ENCODE measurements around the gene CRIP2. TPM values are rescaled to one million over a fixed set of nuclear protein-coding genes. Genes with fewer than 3 reads are reported as not detected.
A peak's percentile ranks its signal among the peaks of the same experiment; 100 is the strongest.

Gene CRIP2
- total RNA-seq, 2 experiments from 2014 or later = 1.2 to 1.6 TPM

GRCh38 chr14:105487449-105487985, 12.9 kb downstream of the CRIP2 start:
- Mint-ChIP-seq H3K9me3 (no peaks in the 10 kb centered on the region), H3K4me1 (peaks cover 20% of the 10 kb centered on the region), H3K4me3 (peak overlapping the region; percentile 78), H3K36me3 (no peaks in the 10 kb centered on the region), H3K27me3 (no peaks in the 10 kb centered on the region), H3K27ac (peak overlapping the region; percentile 91)
- POLR2A ChIA-PET = no interaction called here
- ATAC-seq (ENCODE audit: low read depth) = peak; percentile 1
- DNase-seq = peak; percentile 84

- peak overlapping the region; percentile 91 for H3K27ac Mint-ChIP-seq
- peaks cover 20% of the 10 kb centered on the region for H3K4me1 Mint-ChIP-seq
- no peaks in the 10 kb centered on the region for H3K36me3 Mint-ChIP-seq
- no peaks in the 10 kb centered on the region for H3K27me3 Mint-ChIP-seq
- DNase-seq (peak; percentile 70), ATAC-seq (ENCODE audit: low read depth) (no peak)
- H3K9me3 Mint-ChIP-seq = no peaks in the 10 kb centered on the region
- POLR2A ChIA-PET = interaction anchor here (5.7 kb wide), 1 partner anchor 7 kb away, joined by 118 read pairs; no protein-coding TSS in a partner anchor
- peak overlapping the region; percentile 78 for H3K4me3 Mint-ChIP-seq
Measured at GRCh38 chr14:105487986-105488777, 13.6 kb downstream of the CRIP2 start.

DNA sequence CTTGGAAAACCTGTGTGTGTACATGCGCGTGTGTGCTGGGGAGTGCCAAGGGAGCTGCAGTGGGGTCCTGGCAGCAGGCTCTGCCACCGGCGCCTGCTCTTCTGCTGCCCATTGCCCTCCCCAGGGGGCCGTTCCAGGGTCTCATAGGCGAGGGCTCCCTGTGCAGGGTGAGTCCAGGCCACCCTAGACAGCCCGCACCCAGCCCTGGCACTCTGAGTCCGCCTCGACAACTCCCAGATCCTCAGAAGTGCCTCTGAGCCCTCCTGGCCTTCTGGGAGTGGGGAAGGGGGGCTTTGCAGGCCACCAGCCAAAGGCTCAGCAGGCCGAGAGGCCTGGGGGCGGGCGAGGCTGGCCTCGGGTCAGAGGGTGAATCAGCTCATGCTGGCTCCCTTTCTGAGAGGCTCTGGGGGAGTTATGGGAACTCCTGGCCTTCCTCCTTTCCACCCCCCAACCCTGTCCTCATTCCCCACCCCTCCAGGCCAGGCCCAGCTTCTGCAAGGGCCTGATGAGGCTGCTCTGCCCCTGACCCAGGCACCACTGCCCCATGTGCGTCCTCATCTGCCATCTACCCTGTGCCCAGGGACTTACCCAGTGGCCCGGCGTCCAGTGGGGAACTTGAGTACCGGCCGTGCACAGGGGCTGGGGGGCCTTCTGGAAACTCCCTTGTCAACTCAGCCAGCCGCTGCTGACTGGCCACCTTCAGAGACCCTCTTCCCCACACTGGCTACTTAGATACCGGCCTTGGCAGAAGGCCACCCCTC, 14.3 kb downstream of the CRIP2 start:
- H3K27me3 Mint-ChIP-seq = no peaks in the 10 kb centered on the region
- DNase-seq (no peak), ATAC-seq (ENCODE audit: low read depth) (no peak)
- no peaks in the 10 kb centered on the region for H3K36me3 Mint-ChIP-seq
- peak overlapping the region; percentile 78 for H3K4me3 Mint-ChIP-seq
- H3K27ac Mint-ChIP-seq = peak overlapping the region; percentile 82
- H3K9me3 Mint-ChIP-seq = no peaks in the 10 kb centered on the region
- POLR2A ChIA-PET = interaction anchor here (0.8 to 5.7 kb wide), 10 partner anchors 7 to 468 kb away, joined by 3 to 118 read pairs (median 6); partner anchors contain the start of genes BRF1, CDCA4, PACS2 and TEX22
- H3K4me1 Mint-ChIP-seq = peaks cover 20% of the 10 kb centered on the region

DNA sequence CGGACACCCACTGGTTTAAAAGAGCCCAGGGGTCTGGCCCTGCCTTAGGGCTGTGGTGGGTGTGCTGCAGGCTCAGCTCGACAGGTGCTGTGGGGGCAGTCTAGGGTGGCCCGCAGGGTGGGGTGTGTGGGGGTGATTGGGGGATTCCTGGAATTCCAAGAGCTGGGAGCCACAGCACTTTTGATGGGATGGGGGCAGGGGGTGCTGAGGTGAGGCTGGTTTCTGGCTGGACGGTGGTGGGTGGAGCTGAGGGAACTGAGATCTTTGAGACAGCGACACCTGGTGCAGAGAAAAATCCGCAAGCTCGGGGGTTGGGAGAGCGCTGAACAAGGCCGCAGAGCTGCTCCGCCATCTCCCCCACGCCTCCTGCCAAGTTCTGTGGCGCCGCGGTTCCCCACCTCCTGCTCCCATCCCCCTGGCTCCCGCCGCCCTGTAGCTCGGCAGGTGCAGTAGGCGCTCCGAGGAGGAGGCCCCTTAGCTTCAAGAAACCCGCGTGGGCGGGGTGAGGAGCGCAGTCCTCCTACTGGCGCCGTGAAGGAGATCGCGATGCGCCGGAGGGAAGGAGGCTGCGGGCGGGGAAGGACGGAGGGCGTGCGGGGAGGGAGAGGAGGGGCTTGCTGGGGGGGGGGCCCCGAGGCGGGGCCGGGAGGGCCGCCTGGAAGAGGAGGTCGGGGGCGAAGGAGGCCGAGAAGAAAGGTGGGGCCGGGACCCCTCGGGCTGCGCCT, 15.1 kb downstream of the CRIP2 start:
- peaks cover 15% of the 10 kb centered on the region for H3K4me1 Mint-ChIP-seq
- peak overlapping the region; percentile 78 for H3K4me3 Mint-ChIP-seq
- H3K27ac Mint-ChIP-seq = peak overlapping the region; percentile 82
- no peaks in the 10 kb centered on the region for H3K36me3 Mint-ChIP-seq
- ATAC-seq (ENCODE audit: low read depth) = peak; percentile 3
- no peaks in the 10 kb centered on the region for H3K27me3 Mint-ChIP-seq
- POLR2A ChIA-PET = interaction anchor here (0.7 to 5.7 kb wide), 13 partner anchors 8 to 469 kb away, joined by 3 to 118 read pairs (median 4); partner anchors contain the start of genes BRF1, CDCA4, PACS2 and TEX22
- DNase-seq = peak; percentile 85
- H3K9me3 Mint-ChIP-seq = no peaks in the 10 kb centered on the region

DNA sequence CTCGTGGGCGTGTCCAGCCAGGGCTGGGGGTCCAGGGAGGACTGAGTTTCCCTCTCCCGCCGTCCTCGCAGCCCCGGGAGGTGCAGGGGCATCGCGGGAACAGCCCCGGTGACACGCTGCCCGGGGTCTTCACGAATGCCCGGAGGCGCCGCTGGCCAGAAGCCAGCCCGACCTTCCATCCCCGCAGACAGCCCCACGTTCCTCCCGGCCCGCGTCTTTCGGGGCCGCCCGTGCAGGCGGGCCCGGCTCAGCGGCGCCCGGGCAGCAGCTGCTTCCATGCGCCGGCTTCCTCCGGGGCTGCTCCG, 15.6 kb downstream of the CRIP2 start:
- H3K27me3 Mint-ChIP-seq = no peaks in the 10 kb centered on the region

DNA sequence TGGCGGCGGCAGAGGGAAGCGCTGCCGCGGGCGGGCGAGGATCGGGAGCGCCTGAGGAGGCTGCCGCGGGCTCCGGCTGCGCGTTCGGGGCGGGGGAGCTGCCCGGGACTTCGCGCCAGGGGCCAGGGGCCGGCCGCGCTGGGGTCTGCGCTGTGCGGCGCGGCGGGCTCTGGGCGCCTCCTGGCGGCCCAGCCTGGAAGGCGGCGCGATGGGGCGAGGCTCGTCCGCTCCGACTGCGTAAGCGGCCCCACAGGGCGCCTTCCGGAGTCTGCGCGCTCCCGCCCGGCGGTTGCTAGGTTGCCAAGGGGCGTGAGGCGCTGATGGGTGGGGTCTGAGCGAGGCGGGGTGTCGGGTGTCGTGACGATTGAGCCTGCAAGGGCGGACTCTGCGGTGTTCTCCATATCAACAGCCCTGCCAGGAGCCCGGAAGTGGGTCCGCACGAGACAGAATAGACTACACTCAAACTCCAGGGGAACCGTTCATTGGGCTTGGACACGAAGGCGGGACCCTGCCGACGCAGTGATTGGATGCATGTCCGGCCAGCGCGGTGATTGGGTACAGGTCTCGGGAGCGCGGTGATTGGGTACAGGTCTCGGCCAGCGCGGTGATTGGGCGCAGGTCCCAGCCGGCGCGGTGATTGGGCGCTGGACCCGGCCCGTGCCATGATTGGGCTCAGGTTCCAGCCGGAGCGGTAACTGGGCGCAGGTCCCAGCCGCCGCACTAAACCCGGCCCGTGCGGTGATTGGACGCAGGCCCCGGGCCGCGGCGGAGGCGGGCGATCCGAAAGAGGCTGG, 16.1 kb downstream of the CRIP2 start, which contains the start of gene TEDC1:
TSS of gene TEDC1 (plus strand) at position 675 of the 794 bp plus-strand sequence. CDS start 130 bp downstream, outside the sequence.
- DNase-seq (peak; percentile 98), ATAC-seq (ENCODE audit: low read depth) (peak; percentile 78)
- Mint-ChIP-seq H3K27ac (peak within 1 kb of the TSS; percentile 93), H3K4me3 (peak within 1 kb of the TSS; percentile 87), H3K9me3 (no peaks in the 10 kb centered on the region), H3K36me3 (no peaks in the 10 kb centered on the region), H3K27me3 (no peaks in the 10 kb centered on the region), H3K4me1 (peaks cover 15% of the 10 kb centered on the region)
- POLR2A ChIA-PET = interaction anchor here (0.7 to 5.7 kb wide), 13 partner anchors 9 to 470 kb away, joined by 3 to 118 read pairs (median 5); partner anchors contain the start of genes BRF1, CDCA4 and TEX22

More for the DNA sequence above, 15.6 kb downstream of the CRIP2 start:
- peak; percentile 1 for ATAC-seq (ENCODE audit: low read depth)
- Mint-ChIP-seq H3K4me1 (peaks cover 15% of the 10 kb centered on the region), H3K27ac (no peak overlapping the region), H3K36me3 (no peaks in the 10 kb centered on the region), H3K4me3 (peak overlapping the region; percentile 78), H3K9me3 (no peaks in the 10 kb centered on the region)
- no peak for DNase-seq
- POLR2A ChIA-PET = interaction anchor here (0.7 to 5.7 kb wide), 12 partner anchors 9 to 469 kb away, joined by 3 to 118 read pairs (median 4); partner anchors contain the start of genes BRF1, CDCA4 and TEX22

DNA sequence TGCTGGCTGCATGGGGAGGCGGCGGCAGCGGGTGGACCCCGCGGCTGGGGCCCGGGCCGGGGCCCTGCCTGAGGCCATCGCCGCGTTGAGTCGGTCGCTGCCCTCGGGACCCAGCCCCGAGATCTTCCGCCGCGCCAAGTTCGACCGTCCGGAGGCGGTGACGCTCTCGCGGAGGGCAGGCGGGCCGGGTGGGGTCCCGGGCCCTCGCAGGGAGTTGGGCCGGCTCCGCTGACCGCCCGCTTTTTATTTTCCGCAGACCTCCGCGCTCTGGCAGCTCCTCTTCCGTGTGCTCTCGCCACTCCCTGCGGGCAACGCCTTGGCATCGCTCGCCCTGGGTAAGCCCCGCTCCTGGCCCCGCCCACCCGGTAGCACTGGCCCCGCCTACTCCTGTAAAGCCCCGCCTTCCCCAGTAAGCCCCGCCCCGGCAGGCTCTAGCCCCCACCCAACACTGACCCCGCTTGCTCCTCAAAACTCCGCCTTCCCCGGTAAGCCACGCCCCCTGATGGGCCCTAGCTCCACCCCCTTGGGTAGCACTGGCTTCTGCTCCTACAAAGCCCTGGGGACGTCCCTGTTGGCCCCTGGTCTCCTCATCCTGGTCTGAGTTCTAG, 16.8 kb downstream of the CRIP2 start:
- no peaks in the 10 kb centered on the region for H3K9me3 Mint-ChIP-seq
- peak; percentile 3 for ATAC-seq (ENCODE audit: low read depth)
- POLR2A ChIA-PET = interaction anchor here (0.7 to 5.7 kb wide), 6 partner anchors 10 to 243 kb away, joined by 3 to 118 read pairs (median 4); partner anchors contain the start of genes BRF1 and BTBD6

DNA sequence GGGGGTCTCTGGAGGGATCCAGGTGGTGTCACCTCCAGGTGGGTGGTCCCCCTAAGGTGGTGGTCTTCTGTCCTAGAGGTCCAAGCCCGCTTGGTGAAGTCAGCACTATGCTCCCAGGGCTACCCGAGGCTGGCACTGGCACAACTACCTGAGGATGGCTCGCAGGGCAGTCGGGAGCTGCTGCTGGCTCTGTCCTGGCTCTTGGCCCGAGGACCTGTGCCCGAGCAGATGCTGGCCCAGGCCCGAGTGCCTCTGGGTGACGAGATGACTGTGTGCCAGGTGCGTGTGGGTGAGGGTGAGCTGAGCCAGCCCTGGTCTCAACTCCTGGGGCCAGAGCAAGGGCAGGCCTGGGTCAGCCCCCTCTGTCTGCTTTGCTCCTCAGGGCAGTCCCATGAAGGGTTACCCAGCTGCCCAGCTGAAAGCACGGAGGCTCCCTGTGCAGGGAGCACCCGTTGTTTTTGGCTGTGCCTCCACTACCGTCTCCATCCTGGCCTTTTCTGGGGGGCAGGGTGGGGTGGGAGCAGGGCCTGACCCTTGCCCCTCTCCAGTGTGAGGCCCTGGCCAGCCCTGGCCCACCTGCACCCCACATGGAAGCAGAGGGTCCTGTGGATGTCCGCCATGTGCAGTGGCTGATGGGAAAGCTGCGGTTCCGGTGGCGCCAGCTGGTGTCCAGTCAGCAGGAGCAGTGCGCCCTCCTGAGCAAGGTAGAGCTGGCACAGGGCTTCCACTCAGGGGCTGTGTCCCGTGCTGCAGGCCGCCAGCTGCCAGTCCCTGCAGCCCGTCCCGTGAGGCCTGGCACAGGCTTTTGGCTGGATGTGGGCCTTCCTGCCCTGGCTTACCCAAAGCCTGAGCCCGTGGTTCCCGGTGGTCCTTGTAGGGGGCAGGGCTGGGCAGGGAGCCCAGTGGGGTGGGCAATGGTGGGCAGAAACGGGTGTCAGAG, 17.7 kb downstream of the CRIP2 start:
- POLR2A ChIA-PET = interaction anchor here (0.7 to 5.7 kb wide), 5 partner anchors 9 to 244 kb away, joined by 3 to 118 read pairs (median 4); partner anchors contain the start of genes BRF1 and BTBD6
- no peaks in the 10 kb centered on the region for H3K36me3 Mint-ChIP-seq
- no peaks in the 10 kb centered on the region for H3K27me3 Mint-ChIP-seq
- peak overlapping the region; percentile 87 for H3K4me3 Mint-ChIP-seq
- no peaks in the 10 kb centered on the region for H3K9me3 Mint-ChIP-seq
- H3K4me1 Mint-ChIP-seq = peaks cover 15% of the 10 kb centered on the region
- peak overlapping the region; percentile 93 for H3K27ac Mint-ChIP-seq
- ATAC-seq (ENCODE audit: low read depth) (no peak), DNase-seq (peak; percentile 32)

More for the DNA sequence above, 16.8 kb downstream of the CRIP2 start:
- H3K4me3 Mint-ChIP-seq = peak overlapping the region; percentile 87
- no peaks in the 10 kb centered on the region for H3K36me3 Mint-ChIP-seq
- peaks cover 15% of the 10 kb centered on the region for H3K4me1 Mint-ChIP-seq
- peak; percentile 92 for DNase-seq
- peak overlapping the region; percentile 93 for H3K27ac Mint-ChIP-seq
- no peaks in the 10 kb centered on the region for H3K27me3 Mint-ChIP-seq

DNA sequence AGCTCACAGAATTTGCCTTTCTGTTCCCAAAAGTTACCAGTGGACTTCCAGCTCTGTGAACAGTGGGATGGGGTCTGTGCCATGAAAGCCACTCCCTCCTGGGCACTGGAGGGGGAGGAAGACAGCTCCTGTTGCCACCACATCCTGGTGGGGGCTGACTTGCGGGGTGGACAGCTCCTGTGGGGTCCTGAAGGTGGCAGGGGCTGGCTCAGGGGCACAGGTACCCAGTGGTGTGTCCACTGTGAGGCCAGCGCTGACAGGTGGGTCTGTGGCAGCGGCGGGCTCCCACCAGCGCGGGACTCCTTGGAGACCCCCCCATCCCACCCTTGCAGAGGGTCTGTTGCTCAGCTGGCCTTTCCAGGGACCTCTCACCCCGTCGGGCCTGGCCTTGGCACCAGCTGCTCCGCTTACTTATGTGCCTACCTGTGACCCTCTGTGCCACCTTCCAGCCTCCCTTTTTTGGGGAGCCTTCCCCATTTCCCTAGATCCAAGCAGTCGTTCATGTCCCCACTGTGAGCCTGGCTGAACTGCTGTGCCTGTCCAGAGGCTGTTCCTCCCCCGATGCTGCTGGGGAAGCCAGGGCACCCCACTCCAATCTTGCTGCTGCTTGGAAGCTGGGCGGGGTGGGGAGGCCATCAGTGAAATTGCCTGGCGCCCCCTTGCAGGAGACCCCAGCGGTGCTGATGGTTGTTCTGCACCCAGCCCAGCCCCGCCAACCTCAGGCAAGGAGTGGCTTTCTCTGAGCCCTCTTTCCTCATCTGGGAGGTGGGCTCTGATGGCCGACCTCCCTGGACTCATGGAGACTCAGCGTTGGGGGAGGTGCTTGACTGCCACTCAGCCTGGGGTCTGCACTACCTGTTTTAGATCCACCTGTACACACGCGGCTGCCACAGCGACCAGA, 18.6 kb downstream of the CRIP2 start:
- no peaks in the 10 kb centered on the region for H3K36me3 Mint-ChIP-seq
- H3K27me3 Mint-ChIP-seq = no peaks in the 10 kb centered on the region
- peak; percentile 34 for DNase-seq
- H3K27ac Mint-ChIP-seq = no peak overlapping the region
- POLR2A ChIA-PET = interaction anchor here (5.7 kb wide), 1 partner anchor 12 kb away, joined by 118 read pairs; no protein-coding TSS in a partner anchor
- H3K9me3 Mint-ChIP-seq = no peaks in the 10 kb centered on the region
- no peak overlapping the region for H3K4me3 Mint-ChIP-seq
- no peak for ATAC-seq (ENCODE audit: low read depth)
- H3K4me1 Mint-ChIP-seq = peaks cover 15% of the 10 kb centered on the region

Measured in activated naive CD8-positive, alpha-beta T cell treated with anti-CD3 and anti-CD28 coated beads, Interleukin-2, amount 10 ng/mL, durations not matched to agents 7 days and 5 days (primary cell).